Mesendoderm (in vitro differentiated cells): ENCODE data around the gene CYFIP1.

Experiments
- DNase-seq: peaks from one replicate; pipeline ENCODE4 v3.0.0; 2013
- H2AK5ac ChIP-seq: 2 replicates; pipeline ENCODE4 v1.6.1; 2013; ENCODE audit warnings: low read length, inconsistent platforms
- H2BK120ac ChIP-seq: 2 replicates; pipeline ENCODE4 v1.6.1; 2013; ENCODE audit warnings: low read depth, mild to moderate bottlenecking, low read length, moderate library complexity, mixed read lengths
- H2BK15ac ChIP-seq: replicated peaks from 2 replicates; pipeline ENCODE4 v1.6.1; 2013; ENCODE audit warnings: low read depth, mild to moderate bottlenecking, moderate library complexity
- H2BK5ac ChIP-seq: 2 replicates; pipeline ENCODE4 v1.6.1; 2013; ENCODE audit warnings: low read length, inconsistent platforms
- H3K18ac ChIP-seq: 2 replicates; pipeline ENCODE4 v1.6.1; 2013; ENCODE audit warnings: mild to moderate bottlenecking, low read length, mixed read lengths
- H3K23ac ChIP-seq: one replicate; pipeline ENCODE4 v1.6.1; 2013; ENCODE audit warnings: low read length
- H3K27ac ChIP-seq: 2 replicates; pipeline ENCODE4 v1.5.1; 2013; ENCODE audit warnings: low read depth, mild to moderate bottlenecking, inconsistent platforms, low read length, moderate library complexity
- H3K27me3 ChIP-seq: 2 replicates; pipeline ENCODE4 v1.6.1; 2013; ENCODE audit warnings: low read length, control low read depth, mild to moderate bottlenecking, inconsistent platforms; ENCODE audit not compliant: insufficient read depth, poor library complexity
- H3K36me3 ChIP-seq: 2 replicates; pipeline ENCODE4 v1.6.1; 2013; ENCODE audit warnings: low read length, inconsistent platforms; ENCODE audit not compliant: control insufficient read depth, insufficient read depth
- H3K4ac ChIP-seq: one replicate; pipeline ENCODE4 v1.6.1; 2013; ENCODE audit warnings: low read depth, mild to moderate bottlenecking, low read length, moderate library complexity
- H3K4me1 ChIP-seq: 2 replicates; pipeline ENCODE4 v1.6.1; 2013; ENCODE audit warnings: low read depth, low read length, inconsistent platforms; ENCODE audit not compliant: control insufficient read depth
- H3K4me2 ChIP-seq: 2 replicates; pipeline ENCODE4 v1.6.1; 2013; ENCODE audit warnings: low read length
- H3K4me3 ChIP-seq: 2 replicates; pipeline ENCODE4 v1.5.1; 2013; ENCODE audit warnings: mild to moderate bottlenecking, low read length
- H3K56ac ChIP-seq: one replicate; pipeline ENCODE4 v1.6.1; 2013; ENCODE audit warnings: low read length
- H3K79me1 ChIP-seq: 2 replicates; pipeline ENCODE4 v1.6.1; 2013; ENCODE audit warnings: low read length, inconsistent platforms
- H3K79me2 ChIP-seq: 2 replicates; pipeline ENCODE4 v1.6.1; 2013; ENCODE audit warnings: mild to moderate bottlenecking, low read length; ENCODE audit not compliant: control insufficient read depth, insufficient read depth
- H3K9ac ChIP-seq: 2 replicates; pipeline ENCODE4 v1.6.1; 2013; ENCODE audit warnings: low read length, inconsistent platforms
- H4K5ac ChIP-seq: one replicate; pipeline ENCODE4 v1.6.1; 2013; ENCODE audit warnings: low read length
- H4K8ac ChIP-seq: one replicate; pipeline ENCODE4 v1.6.1; 2013; ENCODE audit warnings: low read depth, mild to moderate bottlenecking, control low read depth, low read length, moderate library complexity
- WGBS: extraction: QIAGEN DNeasy Blood & Tissue Kit; methylation state at CpG from one replicate; pipeline ENCODE4 v1.1.7; 2013; ENCODE audit warnings: low lambda C conversion rate, missing lambda C conversion rate; ENCODE audit not compliant: insufficient coverage; ENCODE audit errors: extremely low coverage; 5-methylcytosine and 5-hydroxymethylcytosine counted together

The CYFIP1 gene

DNA sequence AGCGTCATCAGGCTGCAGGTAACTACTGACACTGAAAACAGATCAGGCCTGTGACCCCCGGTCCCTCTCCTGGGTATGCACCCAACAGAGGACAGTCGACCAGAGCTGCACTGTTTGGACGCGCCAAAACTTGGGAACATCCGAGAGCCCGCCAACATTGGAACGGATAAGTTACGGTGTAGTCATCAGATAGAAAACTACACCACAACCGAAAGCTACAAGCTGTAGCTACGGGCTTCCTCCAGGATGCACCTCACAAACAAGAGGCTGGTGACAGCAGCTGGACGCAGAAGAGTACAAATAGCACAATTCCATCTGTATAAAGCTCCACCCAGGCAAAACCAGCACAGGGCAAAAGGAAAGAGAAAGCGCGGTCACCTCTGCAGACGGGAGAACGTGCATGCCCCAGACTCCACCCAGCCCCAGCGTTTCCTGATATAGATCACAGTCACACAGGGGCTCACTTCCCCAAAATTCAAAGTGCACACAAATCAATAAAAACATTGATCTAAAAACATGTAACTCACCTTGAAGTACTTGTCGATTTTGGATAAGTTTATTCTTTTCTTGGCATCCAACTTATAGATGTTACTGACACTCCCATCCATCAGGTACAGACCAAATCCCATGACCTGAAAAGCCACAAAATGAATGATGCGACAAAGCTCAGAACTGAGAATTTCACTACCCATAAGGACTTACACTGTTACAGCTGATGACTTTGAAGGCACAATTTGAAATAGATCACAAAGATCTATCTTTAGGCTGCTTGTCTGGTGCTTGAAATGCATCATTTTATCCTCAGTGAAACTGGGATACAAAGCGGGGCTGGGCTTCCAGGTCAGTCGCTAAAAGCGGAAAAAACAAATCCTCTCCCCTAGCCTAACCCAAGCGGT, 43.3 kb downstream of the CYFIP1 start:
- H3K27me3 ChIP-seq, result no peaks in the 10 kb centered on the region
- H4K5ac ChIP-seq, result no peak overlapping the region
- H3K79me1 ChIP-seq, result no peaks in the 10 kb centered on the region
- no peak overlapping the region for H3K4me2 ChIP-seq
- H3K4me3 ChIP-seq, result no peak overlapping the region
- H3K4me1 ChIP-seq, result no peaks in the 10 kb centered on the region
- H2BK5ac ChIP-seq, result no peak overlapping the region
- no peak overlapping the region for H3K9ac ChIP-seq
- H3K18ac ChIP-seq, result no peak overlapping the region
- DNase-seq, result no peak
- H3K4ac ChIP-seq, result no peak overlapping the region
- H3K36me3 ChIP-seq, result peaks cover 5% of the 10 kb centered on the region
- no peak overlapping the region for H2AK5ac ChIP-seq
- H3K56ac ChIP-seq, result no peak overlapping the region
- no CpG with 5 or more reads among the region's 23 CpGs for WGBS
- H3K27ac ChIP-seq, result no peak overlapping the region
- no peak overlapping the region for H4K8ac ChIP-seq
- H3K79me2 ChIP-seq, result no peaks in the 10 kb centered on the region
- no peak overlapping the region for H2BK120ac ChIP-seq
- H2BK15ac ChIP-seq, result no peak overlapping the region
- H3K23ac ChIP-seq, result no peak overlapping the region

DNA sequence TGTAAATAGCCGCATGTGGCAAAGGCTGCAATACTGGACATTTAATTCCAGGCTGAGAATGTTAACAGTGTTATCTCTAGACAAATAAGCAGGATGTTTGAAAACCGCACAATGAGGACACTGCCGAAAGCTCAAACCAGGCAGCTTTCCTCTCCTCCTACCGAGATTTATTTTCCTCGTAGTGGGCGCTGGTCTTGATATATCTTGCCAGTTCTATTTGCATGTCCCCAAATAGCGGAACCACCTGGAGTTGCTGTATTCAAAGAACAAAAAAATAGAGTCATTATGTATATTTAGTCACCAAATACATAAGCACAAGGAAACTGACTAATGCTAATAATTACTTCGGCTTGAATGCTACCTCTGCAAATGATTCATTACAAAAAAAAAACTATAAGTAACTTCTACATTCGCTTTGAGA, 46.5 kb downstream of the CYFIP1 start:
- Histone ChIP-seq H2BK15ac (no peak overlapping the region), H3K56ac (no peak overlapping the region), H3K9ac (no peak overlapping the region), H3K4me2 (no peak overlapping the region), H3K23ac (no peak overlapping the region), H2BK5ac (no peak overlapping the region), H3K27ac (no peak overlapping the region), H2BK120ac (no peak overlapping the region), H3K4ac (no peak overlapping the region), H3K27me3 (no peaks in the 10 kb centered on the region), H3K36me3 (peaks cover 5% of the 10 kb centered on the region), H3K4me1 (no peaks in the 10 kb centered on the region), H2AK5ac (no peak overlapping the region), H4K5ac (no peak overlapping the region), H3K79me1 (no peaks in the 10 kb centered on the region), H3K4me3 (no peak overlapping the region), H3K18ac (no peak overlapping the region), H3K79me2 (no peaks in the 10 kb centered on the region), H4K8ac (no peak overlapping the region)
- no peak for DNase-seq
- WGBS, result 100% methylated on average over 1 of the region's 9 CpGs

DNA sequence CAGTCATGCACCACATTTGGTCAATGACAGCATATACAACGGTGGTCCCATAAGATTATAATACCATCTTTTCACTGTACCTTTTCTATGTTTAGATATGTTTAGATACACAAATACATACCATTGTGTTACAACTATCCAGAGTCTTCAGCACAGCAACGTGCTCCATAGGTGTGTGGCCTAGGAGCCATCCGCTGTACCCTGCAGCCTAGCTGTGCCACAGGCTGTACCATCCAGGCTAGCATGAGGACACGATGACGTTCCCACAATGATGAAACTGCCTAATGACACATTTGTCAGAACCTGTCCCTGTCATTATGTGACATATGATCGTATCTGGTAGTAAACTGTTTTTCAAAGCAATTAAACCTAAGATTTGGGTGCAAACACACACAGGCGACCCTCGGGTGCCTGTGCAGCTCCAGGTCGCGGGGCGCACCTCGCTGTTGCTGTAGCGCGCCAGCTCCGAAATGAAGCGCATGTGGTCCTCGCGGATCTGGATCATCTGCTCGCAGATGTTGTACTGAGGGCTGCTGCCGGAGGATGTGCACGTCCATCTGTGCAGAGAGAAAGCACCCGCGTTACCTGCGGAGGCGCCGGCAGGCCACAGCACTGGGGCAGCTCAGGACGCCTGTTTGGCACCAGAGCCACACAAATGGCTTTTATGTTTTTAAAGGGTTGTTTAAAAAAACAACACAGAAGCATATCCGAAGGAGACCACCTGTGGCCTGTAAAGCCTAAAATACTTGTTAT, 48.2 kb downstream of the CYFIP1 start:
- no peak overlapping the region for H2BK15ac ChIP-seq
- no peak for DNase-seq
- H3K18ac ChIP-seq, result no peak overlapping the region
- no peak overlapping the region for H3K9ac ChIP-seq
- no peaks in the 10 kb centered on the region for H3K79me2 ChIP-seq
- H2BK120ac ChIP-seq, result no peak overlapping the region
- H3K79me1 ChIP-seq, result no peaks in the 10 kb centered on the region
- peaks cover 4% of the 10 kb centered on the region for H3K36me3 ChIP-seq
- no peak overlapping the region for H3K56ac ChIP-seq
- H3K4me3 ChIP-seq, result no peak overlapping the region
- H3K4me1 ChIP-seq, result no peaks in the 10 kb centered on the region
- no peak overlapping the region for H3K4ac ChIP-seq
- WGBS, result no CpG with 5 or more reads among the region's 28 CpGs
- H3K27ac ChIP-seq, result no peak overlapping the region
- H3K27me3 ChIP-seq, result no peaks in the 10 kb centered on the region
- H3K4me2 ChIP-seq, result no peak overlapping the region
- no peak overlapping the region for H4K8ac ChIP-seq
- no peak overlapping the region for H2AK5ac ChIP-seq
- H3K23ac ChIP-seq, result no peak overlapping the region
- H4K5ac ChIP-seq, result no peak overlapping the region
- H2BK5ac ChIP-seq, result no peak overlapping the region

DNA sequence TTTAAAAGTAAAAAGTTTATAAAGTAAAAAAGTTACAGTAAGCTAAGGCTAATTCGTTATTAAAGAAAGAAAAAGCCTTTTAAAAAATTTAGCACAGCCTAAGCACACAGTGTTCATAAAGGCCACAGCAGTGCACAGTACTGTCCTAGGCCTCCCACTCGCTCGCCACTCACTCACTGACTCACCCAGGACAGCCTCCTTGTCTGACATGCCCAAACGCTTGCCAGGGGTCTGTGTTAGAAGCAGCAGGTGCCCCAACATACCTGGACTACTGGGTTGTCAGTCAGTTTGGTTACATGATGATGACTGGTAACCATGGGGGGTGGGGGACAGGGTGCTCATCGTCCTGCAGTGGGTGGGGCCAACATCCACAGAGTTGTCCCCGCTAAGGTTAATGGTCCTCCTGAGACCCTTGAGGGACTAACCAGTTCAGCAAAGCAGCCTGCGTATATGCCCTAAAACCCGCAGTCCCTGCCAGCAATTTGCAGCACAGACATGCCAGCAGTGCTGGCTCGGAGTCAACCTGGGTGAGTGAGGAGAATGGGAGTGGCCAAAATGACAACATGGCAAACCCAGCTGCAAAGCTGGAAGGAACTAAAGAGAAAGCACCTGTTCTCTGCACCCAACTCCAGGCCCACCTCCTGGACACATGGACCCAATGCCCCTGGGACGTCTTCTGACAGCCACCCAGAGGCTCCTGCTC, 49.2 kb downstream of the CYFIP1 start:
- H3K4me1 ChIP-seq, result no peaks in the 10 kb centered on the region
- H3K56ac ChIP-seq, result no peak overlapping the region
- no peak overlapping the region for H2AK5ac ChIP-seq
- no CpG with 5 or more reads among the region's 10 CpGs for WGBS
- no peak for DNase-seq
- H2BK15ac ChIP-seq, result no peak overlapping the region
- no peak overlapping the region for H4K5ac ChIP-seq
- no peak overlapping the region for H3K4ac ChIP-seq
- peaks cover 4% of the 10 kb centered on the region for H3K36me3 ChIP-seq
- H3K27me3 ChIP-seq, result no peaks in the 10 kb centered on the region
- no peak overlapping the region for H3K23ac ChIP-seq
- H3K4me2 ChIP-seq, result no peak overlapping the region
- H3K79me1 ChIP-seq, result no peaks in the 10 kb centered on the region
- H3K27ac ChIP-seq, result no peak overlapping the region
- H3K18ac ChIP-seq, result no peak overlapping the region
- no peak overlapping the region for H3K9ac ChIP-seq
- no peaks in the 10 kb centered on the region for H3K79me2 ChIP-seq
- no peak overlapping the region for H3K4me3 ChIP-seq
- H2BK5ac ChIP-seq, result no peak overlapping the region
- H2BK120ac ChIP-seq, result no peak overlapping the region
- no peak overlapping the region for H4K8ac ChIP-seq

DNA sequence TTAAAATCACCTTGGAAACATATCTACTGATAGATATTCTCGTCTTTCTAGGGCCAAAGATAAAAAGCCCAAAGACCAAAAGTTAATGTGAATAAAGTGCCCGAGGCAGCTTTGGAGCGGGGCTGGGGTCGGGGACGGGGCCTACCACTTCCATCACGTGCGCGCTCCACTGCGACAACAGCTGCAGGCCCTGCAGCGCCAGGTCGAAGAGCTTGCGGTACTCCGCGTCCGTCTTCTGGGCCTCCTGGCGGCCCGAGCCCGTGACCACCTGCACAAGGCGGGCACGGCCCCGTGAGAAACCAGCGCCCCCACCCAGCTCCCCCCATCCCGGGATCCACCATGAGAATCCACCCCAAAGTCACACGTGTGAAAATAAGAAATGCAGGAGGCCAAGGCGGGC, 52.4 kb downstream of the CYFIP1 start:
- Histone ChIP-seq H2BK15ac (no peak overlapping the region), H3K27ac (no peak overlapping the region), H4K8ac (no peak overlapping the region), H3K79me1 (no peaks in the 10 kb centered on the region), H2AK5ac (no peak overlapping the region), H3K56ac (no peak overlapping the region), H3K36me3 (peaks cover 5% of the 10 kb centered on the region), H2BK5ac (no peak overlapping the region), H3K4me2 (no peak overlapping the region), H3K9ac (no peak overlapping the region), H3K23ac (no peak overlapping the region), H4K5ac (no peak overlapping the region), H3K18ac (no peak overlapping the region), H3K4me1 (no peaks in the 10 kb centered on the region), H2BK120ac (no peak overlapping the region), H3K27me3 (no peaks in the 10 kb centered on the region), H3K4me3 (no peak overlapping the region), H3K79me2 (no peaks in the 10 kb centered on the region), H3K4ac (no peak overlapping the region)
- no CpG with 5 or more reads among the region's 25 CpGs for WGBS
- DNase-seq, result no peak
